Measurements from ENCODE around the gene ZNF841.
A peak's percentile ranks its signal among the peaks of the same experiment; 100 is the strongest.
"Not testable (repeated sequence)": the region's sequence is repeated elsewhere in the genome, so short reads cannot be mapped to it uniquely, and the experiment has no call there.

ZNF841 gene

DNA sequence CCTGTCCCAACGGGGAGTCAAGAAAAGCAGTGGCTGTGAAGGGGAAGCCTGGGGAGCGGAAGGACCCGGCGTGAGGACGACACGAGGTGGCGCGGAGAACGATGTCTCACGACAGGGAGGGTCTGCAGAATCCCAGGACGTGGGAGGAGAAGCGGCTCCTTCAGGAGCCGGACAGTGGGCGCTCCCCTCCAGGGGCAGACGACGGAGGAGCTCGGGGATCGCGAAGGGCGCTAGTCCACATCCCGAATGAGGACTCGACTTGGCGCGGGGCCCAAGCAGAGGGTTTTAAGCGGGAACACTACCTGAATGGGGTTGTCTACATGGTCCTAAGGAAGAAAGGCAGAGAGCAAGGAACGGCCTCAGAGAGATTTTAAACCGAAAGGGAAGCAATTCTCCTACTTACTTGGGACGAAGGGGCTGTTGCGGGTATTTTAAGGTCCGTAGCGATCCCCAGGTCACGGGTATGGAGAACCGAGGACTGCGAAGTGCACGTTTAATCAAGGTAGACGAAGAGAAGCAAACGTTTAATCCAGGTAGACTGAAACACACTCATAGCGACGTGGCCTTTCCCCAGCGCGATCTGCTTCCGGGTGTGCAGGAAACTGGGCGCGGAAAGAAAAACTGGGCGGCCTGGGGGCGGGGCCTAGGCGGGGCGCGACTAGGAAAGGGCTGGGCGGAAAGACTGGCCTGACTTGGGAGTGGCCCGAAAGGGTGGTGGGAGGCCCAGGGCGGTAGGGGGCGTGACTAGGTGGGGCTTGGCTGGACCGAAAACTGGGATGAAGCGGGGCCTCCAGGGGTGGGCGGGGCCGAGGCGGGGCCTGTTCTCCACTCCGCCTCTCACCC, at the start of gene ZNF841:
TSS of gene ZNF841 (minus strand) at position 594 of the 843 bp plus-strand sequence. CDS start 10,964 bp downstream, outside the sequence.
- peak; percentile 78 for DNase-seq (ENCODE audit: low read depth, low spot score)

- DNase-seq (ENCODE audit: low read depth, low spot score), result no peak
Measured at GRCh38 chr19:52142001-52142595, 46.5 kb upstream of the ZNF841 start.

- DNase-seq (ENCODE audit: low read depth, low spot score), result no peak
Measured at GRCh38 chr19:52141203-52141602, 45.6 kb upstream of the ZNF841 start.

GRCh38 chr19:52140032-52140710, 44.6 kb upstream of the ZNF841 start:
- no peak for DNase-seq (ENCODE audit: low read depth, low spot score)

DNA sequence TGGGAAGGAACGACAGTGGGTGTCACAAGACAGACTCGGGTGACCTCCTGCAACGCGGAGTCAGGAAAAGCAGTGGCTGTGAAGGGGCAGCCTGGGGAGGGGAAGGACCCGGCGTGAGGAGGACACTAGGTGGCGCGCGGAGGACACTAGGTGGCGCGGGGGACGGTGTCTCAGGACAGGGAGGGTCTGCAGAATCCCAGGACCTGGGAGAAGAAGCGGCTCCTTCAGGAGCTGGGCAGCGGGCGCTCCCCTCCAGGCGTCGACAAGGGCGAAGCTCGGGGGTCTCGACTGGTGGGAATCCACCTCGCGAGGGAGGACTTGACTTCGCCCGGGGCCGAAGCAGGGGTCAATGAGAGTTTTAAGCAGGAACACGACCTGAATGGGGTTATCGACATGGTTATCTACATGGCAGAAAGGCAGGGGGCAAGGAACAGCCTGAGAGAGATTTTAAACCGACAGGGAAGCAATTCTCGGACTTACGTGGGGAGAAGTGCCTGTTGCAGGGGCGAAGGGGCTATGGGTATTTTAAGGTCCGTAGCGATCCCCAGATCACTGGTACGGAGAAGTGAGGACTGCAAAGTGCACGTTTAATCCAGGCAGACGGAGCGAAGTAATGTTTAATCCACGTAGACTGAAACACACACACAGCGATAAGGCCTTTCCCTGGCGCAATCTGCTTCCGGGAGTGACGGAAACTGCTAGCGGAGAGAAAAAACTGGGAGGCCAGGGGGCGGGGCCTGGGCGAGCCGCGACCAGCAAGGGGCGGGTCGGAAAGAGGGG, 43.9 kb upstream of the ZNF841 start, which contains the start of gene ZNF616:
TSS of gene ZNF616 (minus strand) at position 687 of the 780 bp plus-strand sequence. CDS start 9,426 bp downstream, outside the sequence.
- DNase-seq (ENCODE audit: low read depth, low spot score), result peak; percentile 79

DNA sequence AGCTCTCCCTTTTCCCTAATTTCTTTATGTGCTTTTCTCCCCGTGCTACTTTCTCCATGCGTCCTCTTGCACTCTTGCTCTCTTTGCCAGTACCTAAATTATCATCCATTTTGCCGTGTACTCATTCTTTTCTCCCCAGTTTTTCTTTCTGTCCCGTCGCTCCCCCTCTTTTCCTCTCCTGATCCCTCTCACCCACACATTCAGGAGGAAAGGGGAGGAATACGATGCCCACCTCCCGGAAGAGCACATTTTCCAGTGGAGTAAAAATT, 43.4 kb upstream of the ZNF841 start:
- DNase-seq (ENCODE audit: low read depth, low spot score), result no peak

DNA sequence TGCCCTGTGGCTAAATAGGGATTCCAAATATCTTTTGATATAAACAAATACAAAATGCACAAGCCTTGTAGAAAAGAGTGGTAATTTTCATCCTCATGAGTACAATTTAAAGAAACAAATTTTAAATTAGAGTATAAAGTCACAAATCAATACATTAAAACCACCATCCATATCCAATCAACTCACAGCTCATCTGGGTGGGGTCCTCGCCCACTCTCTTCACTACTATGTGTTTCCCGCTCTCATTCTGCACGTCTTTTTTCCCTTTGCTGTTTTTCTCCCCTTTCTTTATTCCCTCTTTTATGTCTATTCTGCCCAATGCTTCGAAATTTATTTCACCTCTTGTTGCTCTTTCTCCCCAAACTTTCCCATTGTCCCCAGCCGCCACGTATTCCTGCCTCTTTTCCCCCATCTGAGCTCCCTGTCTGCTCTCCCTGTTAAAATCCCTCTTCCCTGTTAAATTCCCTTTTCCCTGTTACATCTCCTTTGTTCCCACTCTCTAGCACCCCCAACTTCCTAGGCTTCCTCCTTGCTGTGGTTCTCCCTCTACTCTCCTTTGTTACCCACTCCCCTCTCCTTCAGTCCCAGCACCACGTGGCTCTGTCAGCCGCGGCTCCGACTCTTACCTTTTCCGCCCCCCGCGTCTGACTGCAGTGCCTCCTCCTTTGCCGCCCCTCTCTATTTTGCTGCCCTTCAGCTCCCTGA, 42.9 kb upstream of the ZNF841 start:
- DNase-seq (ENCODE audit: low read depth, low spot score), result no peak

DNA sequence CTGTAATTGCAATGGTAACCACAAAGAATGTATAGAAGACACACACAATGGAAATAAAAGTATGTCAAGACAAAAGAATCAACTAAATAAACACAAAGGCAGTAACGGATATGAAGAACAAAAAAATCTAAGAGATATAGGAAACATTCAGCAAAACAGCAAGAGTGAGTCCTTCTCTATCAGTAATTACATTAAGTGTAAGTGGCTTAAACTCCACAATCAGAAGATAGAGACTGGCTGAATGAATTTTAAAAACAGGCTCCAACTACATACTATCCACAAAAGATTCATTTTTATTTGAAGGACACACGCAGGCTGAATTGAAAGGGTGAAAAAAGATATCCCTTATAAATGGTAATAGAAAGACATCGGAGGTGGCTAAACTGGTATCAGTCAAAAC, 24.7 kb upstream of the ZNF841 start:
- DNase-seq (ENCODE audit: low read depth, low spot score), result no peak

GRCh38 chr19:52115526-52116053, 20.0 kb upstream of the ZNF841 start:
- no peak for DNase-seq (ENCODE audit: low read depth, low spot score)

DNA sequence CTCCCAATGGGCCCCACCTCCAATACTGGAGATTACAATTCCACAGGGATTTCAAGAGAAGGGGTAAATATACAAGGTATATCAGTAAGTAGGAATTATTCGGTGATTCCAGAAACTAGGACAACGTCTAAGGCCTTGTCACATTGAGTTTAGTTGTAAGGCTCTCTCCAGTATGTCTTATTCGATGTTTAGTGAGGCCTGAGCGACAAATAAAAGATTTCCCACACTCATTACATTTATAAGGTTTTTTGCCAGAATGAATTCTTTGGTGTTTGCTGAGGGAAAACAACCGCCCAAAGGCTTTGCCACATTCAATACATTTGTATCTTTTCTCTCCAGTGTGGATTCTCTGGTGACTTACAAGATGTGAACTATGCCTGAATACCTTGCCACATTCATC, 19.1 kb upstream of the ZNF841 start:
- no peak for DNase-seq (ENCODE audit: low read depth, low spot score)

DNA sequence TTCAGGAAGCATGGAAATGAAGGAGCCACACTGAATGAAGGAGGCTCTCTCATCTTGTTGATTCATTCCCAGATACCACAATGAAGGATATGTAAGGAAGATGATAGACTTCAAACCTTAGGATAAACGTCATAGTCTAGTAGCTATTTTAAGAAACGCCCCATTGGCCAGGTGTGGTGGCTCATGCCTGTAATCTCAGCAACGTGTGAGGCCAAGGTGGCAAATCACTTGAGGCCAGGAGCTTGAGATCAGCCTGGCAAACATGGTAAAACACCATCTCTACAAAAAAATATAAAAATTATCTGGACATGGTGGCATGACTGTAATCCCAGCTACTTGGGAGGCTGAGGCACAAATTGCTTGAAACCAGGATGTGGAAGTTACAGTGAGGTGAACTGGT, 17.1 kb upstream of the ZNF841 start:
- DNase-seq (ENCODE audit: low read depth, low spot score), result no peak

GRCh38 chr19:52110780-52111179, 15.2 kb upstream of the ZNF841 start:
- DNase-seq (ENCODE audit: low read depth, low spot score), result no peak

GRCh38 chr19:52102782-52103181, 7.2 kb upstream of the ZNF841 start:
- DNase-seq (ENCODE audit: low read depth, low spot score), result no peak

- DNase-seq (ENCODE audit: low read depth, low spot score), result no peak
Measured at GRCh38 chr19:52101866-52102562, 6.4 kb upstream of the ZNF841 start.

DNA sequence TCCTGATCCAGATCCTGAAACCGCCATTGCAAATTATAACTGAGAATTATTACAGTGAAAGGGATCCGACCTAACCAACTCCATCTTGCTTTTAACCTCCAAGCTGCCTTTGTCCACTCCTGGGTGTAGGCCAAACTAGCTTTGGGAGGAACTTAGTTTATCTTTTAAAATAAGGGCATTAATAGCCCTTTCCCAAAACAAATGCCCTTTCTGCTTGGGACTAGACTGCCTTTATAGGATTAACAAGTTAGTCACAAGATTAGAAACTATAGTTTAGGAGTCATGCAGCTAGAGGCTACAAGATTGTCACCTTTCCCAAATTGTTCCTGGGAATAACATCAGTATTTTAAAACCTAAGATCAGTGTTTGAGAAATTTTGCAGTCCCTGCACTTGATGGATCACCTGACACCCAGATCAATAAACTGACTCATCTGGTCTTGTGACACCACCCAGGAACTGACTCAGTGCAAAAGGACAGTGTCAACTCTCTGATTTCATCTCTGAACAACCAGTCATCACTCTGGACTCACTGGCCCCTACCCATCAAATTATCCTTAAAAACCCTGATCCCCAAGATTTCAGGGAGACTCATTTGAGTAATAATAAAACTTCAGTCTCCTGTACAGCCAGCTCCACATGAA, 4.1 kb upstream of the ZNF841 start:
- DNase-seq (ENCODE audit: low read depth, low spot score), result no peak

- not testable (repeated sequence) for DNase-seq (ENCODE audit: low read depth, low spot score)
Measured at GRCh38 chr19:52096416-52096815, 851 bp upstream of the ZNF841 start.

GRCh38 chr19:52094526-52095130, 937 bp downstream of the ZNF841 start:
- DNase-seq (ENCODE audit: low read depth, low spot score), result no peak

DNA sequence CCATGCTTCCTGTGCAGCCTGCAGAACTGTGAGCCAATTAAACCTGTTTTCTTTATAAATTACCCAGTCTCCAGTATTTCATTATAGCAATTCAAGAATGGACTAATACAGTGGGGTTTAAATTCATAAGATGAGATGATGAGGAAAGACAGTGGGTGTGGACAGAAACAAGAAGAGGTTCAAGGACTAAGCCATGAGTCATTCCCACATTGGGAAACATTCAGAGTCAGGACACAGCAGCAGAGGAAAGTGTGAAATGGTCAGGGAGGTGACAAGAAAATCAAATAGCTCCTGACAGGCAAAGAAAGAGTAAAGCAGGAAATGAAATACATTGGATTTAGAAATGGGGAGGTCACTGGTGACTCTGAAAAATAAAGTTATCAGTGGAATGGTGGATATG, 9.1 kb downstream of the ZNF841 start:
- no peak for DNase-seq (ENCODE audit: low read depth, low spot score)

GRCh38 chr19:52070496-52070895, 25.1 kb downstream of the ZNF841 start:
- no peak for DNase-seq (ENCODE audit: low read depth, low spot score)

DNA sequence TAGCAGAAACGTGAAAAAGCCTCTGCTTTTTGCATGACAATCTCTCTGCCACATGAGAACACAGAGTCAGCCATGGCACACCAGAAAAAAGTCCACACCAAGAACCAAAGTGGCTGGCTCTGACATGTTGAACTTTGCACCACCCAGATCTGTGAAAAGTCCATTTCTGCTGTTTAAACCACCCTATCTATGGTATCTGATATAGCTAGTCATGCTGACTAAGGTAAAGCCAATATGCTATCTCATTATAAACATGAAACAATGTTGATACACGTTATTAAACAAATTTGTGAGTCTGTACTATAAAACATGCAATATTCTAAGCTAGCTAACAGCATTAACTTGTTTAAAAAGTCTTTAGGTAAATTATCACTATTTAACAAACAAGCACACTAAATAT, 25.9 kb downstream of the ZNF841 start:
- DNase-seq (ENCODE audit: low read depth, low spot score), result no peak
